ENCODE data around the gene NDUFS3.
"Not testable (repeated sequence)": the region's sequence is repeated elsewhere in the genome, so short reads cannot be mapped to it uniquely, and the experiment has no call there.

The NDUFS3 gene

GRCh38 chr11:47562393-47562792 lies 16.5 kb upstream of the NDUFS3 start:
- DNase-seq, result not testable (repeated sequence)

- not testable (repeated sequence) for DNase-seq
Measured at GRCh38 chr11:47564366-47564765, 14.5 kb upstream of the NDUFS3 start.

GRCh38 chr11:47564933-47565339 lies 13.9 kb upstream of the NDUFS3 start:
- DNase-seq, result no peak

GRCh38 chr11:47565340-47566148 lies 13.3 kb upstream of the NDUFS3 start, which contains the start of gene PTPMT1:
PTPMT1 (plus strand) TSS chr11:47565599; CDS start chr11:47565623, 24 bp downstream.
- peak; percentile 57 to 66 for DNase-seq

- DNase-seq, result no peak
Measured at GRCh38 chr11:47566149-47566698, 12.7 kb upstream of the NDUFS3 start.

DNA sequence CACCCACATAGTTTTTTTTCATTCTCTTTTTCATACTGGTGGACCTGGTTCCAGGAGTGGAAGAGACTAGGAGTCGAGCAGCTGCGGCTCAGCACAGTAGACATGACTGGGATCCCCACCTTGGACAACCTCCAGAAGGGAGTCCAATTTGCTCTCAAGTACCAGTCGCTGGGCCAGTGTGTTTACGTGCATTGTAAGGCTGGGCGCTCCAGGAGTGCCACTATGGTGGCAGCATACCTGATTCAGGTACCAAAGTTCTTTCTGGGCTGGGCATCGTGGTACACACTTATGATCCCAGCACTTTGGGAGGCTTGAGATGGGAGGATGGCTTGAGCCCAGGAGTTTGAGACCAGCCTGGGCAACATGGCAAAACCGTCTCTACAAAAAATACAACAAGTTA lies 9.2 kb upstream of the NDUFS3 start:
- DNase-seq, result no peak

GRCh38 chr11:47570651-47571356 lies 8.1 kb upstream of the NDUFS3 start:
- DNase-seq, result no peak

GRCh38 chr11:47571357-47571729 lies 7.5 kb upstream of the NDUFS3 start:
- no peak for DNase-seq

GRCh38 chr11:47571895-47572294 lies 7.0 kb upstream of the NDUFS3 start:
- DNase-seq, result no peak

DNA sequence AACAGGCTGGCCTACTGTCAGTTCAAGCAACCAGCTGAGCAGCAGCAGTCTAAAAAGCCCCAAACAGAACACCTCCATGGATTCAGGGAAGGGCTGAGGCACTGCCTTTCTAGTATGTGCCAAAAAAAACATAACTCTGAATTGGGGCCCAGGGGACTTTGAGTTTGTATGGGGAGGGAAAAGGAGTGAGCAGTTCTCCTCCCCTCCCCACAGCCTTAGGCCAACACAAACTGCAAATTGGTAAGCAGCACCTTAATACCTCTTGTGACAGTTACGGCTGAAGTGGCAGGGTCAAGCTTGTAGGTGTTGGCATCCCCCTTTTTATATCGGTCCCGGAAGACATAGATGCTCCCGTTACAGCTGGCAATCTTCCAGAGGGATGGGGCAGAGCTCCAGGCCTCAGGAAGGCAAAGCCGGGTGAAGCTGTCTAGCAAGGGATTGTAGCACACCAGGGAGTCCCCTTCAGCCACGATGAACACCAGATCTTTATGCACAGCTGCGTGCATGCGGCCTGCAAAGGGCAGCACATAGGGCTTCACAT lies 6.1 kb upstream of the NDUFS3 start:
- no peak for DNase-seq

DNA sequence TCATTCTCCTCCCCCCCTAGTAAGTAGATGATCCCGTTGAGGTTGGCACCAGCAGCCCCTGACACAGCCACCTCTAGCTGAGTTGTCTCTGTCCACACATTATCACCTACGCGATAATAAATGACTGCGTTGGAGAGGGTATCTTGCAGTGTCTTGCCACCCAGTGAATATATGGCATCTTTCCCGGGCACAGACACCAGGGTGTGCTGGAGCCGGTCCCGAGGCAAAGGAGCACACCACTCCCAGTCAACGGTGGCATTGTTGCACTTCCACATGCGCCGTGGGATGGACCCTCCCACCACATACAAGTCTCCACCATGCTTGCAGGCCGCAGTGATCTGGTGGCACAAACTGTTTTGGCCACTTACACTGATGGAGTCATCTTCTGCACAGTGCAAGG lies 5.6 kb upstream of the NDUFS3 start:
- DNase-seq, result no peak

DNA sequence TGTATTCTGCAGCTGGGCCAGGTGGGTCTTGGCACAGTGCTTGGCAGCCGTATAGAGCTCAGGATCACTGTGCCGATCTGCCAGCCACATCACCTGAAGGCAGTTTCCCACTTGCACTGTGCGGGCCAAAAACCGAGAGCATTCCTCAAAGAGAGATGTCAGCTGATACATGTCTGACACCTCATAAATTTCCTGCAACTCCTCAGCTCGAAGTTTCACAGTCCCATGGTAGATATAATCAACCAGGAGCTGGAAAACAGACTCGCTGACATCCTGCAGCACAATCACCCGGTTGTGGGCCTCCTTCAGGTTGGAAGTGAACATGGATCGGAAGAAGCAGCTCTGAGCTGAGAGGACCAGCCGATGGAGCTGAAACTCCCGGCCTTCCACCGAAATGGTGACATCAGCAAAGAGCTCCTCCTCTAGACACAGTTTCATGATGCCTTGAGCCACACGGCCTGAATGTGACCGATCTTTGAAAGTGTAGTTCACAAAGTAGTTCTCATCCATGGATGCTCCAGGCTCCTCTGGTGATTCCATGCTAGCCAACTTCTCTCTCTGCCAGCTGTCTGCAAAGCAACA lies 1.3 kb upstream of the NDUFS3 start:
- DNase-seq, result no peak

- no peak for DNase-seq
Measured at GRCh38 chr11:47583844-47584243, 5.0 kb downstream of the NDUFS3 start.

DNA sequence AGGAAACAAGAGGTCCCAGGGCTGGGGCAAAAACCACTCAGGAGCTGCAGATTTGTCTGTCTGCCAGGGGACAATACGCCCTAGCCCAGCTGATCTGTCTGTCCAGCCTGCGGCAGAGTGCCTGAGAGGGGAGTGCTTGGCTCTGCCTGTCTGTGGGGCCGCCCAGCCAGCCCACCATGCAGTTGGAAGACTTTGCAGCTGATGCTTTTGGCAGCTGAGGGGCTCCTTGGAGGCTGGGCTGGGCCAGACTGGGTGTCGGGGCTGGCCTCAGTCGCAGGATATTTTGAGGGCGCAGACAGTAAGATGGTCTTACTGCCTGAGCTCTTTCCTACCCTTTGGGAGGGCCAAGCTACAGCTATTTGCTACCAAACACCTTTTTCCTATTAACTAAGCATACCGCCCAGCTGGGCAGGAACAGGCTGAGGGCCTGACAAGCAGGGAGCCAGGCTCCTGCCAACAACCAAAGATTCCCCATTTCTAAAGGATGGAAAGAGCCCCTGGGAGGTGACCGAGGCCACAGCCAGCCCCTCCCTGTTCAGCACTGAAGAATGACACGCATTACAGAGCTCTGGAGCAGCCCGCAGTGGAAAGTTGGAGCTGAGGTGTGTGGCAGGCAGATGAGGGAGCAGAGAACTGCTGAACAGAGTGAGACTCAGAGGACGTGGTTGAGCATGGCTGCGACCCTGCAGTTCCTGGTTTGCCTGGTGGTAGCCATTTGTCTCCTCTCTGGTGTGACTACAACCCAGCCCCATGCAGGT lies 7.4 kb downstream of the NDUFS3 start, which contains the start of gene FAM180B:
FAM180B (plus strand) TSS at position 581 of the 758 bp plus-strand sequence; CDS start at position 672, 91 bp downstream.
- no peak for DNase-seq

DNA sequence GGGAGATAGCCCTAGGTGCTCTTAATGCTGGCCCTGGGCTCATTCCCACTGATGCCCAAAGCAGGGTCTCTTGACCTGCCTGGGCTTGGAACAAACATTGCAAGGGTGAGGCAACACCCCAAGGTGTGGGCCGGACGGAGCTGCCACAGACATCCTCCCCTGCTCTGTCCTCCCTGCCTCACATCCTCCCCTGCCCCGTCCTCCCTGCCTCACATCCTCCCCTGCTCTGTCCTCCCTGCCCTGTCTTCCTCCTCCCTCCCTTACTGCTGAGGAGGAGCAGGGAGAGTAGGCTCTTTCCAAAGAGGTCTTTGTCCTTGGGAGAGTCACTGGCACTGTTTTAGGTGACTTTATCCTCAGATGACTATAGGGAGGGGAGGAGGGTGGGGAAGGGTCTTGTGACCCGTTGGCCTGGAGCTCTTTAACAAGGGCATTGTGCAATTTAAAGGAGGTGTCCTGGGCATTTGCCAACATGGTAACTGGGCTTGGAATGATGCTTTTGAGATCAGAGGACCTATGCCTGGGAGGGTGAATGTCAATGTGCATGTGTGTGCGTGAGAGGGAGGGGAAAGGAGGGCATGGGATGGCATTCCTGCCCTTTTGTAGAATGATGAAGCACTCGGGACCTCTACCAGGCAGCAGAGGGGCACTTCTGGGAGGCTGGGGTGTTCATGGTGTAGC lies 8.3 kb downstream of the NDUFS3 start:
- DNase-seq, result no peak

- DNase-seq, result no peak
Measured at GRCh38 chr11:47587723-47588326, 9.0 kb downstream of the NDUFS3 start.

DNA sequence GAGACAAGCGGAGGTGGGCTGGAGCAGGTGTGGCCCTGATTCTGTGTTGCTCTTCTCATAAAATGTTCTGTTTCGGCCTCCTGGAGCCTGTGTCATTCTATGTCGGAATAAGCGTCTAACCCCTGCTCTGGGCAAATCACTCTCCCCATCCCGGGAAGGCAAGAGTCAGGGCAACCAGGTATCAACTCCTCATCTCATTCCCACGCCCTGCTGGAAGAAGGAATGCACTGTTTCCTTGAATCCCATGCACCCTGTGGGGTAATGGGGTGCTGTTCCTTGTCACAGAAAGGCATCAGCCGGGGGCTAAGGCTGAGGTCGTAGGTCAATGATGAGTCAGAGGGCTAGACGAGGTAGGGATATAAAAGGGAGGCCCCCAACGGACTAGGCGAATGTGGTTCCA lies 10.2 kb downstream of the NDUFS3 start:
- no peak for DNase-seq

DNA sequence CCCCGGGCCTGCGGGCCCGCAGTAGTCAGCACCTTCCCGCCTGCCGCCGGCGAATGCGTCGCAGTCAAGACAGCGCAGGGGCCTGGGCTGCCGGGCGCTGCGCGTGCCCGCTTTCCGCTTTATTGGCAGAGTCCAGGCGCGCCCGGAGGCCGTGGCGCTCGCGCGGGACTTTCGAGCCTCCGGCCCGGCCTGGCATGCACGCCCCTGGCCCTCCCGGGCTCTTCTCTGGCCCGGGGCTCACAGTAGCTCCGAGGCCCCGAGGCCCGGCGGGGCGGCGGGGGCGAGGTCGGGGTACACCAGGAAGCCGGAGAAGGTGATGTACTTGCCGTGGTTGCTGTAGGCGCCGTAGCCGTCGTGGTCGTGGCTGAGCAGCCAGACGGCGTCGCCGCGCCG lies 10.7 kb downstream of the NDUFS3 start:
- DNase-seq, result no peak

GRCh38 chr11:47589977-47590861 lies 11.3 kb downstream of the NDUFS3 start:
- no peak for DNase-seq

- no peak for DNase-seq
Measured at GRCh38 chr11:47591764-47592163, 12.9 kb downstream of the NDUFS3 start.

Measured in stimulated activated CD4-positive, alpha-beta T cell treated with anti-CD3 and anti-CD28 coated beads, Interleukin-4, amount 100 ng/mL, for 4 hours (primary cell).